HPDE6-E6E7 (cell line): Measurements from ENCODE around the gene FRMD6.

Source experiments
- DNase-seq: peaks from one replicate; pipeline ENCODE4 v3.0.0; 2011; ENCODE audit warnings: missing footprints; ENCODE audit errors: extremely low spot score

FRMD6 gene

GRCh38 chr14:51651388-51652167 is at the start of gene FRMD6:
FRMD6 (plus strand) TSS chr14:51651910; CDS start chr14:51689837, 37,927 bp downstream.
- DNase-seq = peak; percentile 78

DNA sequence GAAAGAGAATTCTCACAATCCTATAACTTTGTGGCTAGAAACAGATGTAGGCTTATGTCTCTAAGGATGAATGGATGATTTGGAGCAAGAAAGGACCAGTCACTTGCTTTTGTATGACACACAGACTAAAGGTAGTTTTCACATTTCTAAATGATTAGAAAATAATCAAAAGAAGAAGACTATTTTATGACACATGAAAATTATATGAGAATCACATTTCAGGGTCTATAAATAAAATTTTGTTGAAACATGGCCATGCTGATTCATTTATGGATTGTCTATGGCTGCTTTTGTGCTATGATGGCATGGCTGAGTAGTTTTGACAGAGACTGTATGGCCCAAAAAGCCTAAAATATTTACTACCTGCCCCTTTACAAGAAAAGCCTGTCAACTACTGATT is 49.4 kb upstream of the FRMD6 start:
- no peak for DNase-seq

- no peak for DNase-seq
Observed at GRCh38 chr14:51603495-51603894, 48.2 kb upstream of the FRMD6 start.

DNA sequence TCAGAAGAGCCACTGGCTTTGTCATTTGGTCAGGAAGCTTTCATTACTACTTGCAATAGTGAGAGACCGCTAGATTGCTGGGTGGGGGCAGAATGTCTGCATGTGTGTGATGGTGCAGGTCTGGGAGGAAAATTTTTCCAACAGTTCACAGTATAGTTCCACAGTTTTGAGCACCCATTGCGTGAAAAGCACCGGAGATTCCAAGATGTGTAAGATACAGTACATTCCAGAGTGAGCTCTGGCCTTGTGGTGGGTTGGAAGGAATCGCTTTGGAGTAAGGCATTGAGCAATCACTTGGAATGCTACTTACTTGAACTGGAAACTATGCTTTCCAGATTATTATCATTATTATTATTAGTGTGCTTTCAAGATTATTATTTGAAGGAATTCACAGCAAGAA is 47.6 kb upstream of the FRMD6 start:
- no peak for DNase-seq

GRCh38 chr14:51605575-51605974 is 46.1 kb upstream of the FRMD6 start:
- DNase-seq = no peak

DNA sequence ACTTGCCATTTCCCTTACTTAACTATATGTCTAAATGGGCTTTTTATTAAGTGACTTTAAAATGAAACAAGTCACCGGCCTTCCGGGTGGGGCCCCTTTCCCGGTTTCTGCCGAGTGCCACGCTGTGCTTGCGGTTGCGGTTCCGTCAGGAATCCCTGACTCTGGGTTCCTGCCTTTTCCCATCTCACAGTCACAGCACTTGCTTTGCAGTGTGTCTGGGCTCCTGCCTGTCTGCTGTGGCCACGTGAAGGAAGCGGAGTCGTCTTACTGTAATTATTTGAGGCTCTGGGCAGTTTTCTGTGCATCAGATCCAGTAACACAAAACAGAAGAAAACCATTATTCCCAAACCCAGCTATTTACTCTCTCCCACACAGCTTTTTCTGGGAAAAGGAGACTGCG is 44.0 kb upstream of the FRMD6 start:
- DNase-seq = no peak

GRCh38 chr14:51609251-51609954 is 42.3 kb upstream of the FRMD6 start:
- no peak for DNase-seq

- DNase-seq = no peak
Observed at GRCh38 chr14:51609955-51610283, 41.8 kb upstream of the FRMD6 start.

- no peak for DNase-seq
Observed at GRCh38 chr14:51610771-51611170, 40.9 kb upstream of the FRMD6 start.

- no peak for DNase-seq
Observed at GRCh38 chr14:51612449-51612848, 39.3 kb upstream of the FRMD6 start.

DNA sequence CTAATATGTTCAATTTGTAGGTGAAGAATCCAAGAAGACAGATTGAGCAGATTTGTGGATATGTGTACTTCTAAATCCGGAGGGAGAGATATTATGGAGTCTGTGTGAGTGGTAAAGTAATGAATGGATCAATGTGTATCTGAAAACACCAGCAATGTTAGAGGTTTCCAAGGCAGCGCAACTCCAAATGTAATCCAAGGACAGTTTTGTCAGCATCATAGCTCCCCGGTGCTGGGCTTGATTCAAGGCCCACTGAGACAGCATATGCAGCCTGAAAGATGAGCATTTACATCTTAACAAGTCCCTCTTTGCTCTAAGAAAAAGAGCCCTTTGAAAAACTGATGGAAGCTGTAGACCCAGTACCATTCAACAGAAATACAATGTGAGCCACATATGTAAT is 38.3 kb upstream of the FRMD6 start:
- no peak for DNase-seq

- DNase-seq = no peak
Observed at GRCh38 chr14:51614707-51615106, 37.0 kb upstream of the FRMD6 start.

- DNase-seq = no peak
Observed at GRCh38 chr14:51616256-51616655, 35.5 kb upstream of the FRMD6 start.

DNA sequence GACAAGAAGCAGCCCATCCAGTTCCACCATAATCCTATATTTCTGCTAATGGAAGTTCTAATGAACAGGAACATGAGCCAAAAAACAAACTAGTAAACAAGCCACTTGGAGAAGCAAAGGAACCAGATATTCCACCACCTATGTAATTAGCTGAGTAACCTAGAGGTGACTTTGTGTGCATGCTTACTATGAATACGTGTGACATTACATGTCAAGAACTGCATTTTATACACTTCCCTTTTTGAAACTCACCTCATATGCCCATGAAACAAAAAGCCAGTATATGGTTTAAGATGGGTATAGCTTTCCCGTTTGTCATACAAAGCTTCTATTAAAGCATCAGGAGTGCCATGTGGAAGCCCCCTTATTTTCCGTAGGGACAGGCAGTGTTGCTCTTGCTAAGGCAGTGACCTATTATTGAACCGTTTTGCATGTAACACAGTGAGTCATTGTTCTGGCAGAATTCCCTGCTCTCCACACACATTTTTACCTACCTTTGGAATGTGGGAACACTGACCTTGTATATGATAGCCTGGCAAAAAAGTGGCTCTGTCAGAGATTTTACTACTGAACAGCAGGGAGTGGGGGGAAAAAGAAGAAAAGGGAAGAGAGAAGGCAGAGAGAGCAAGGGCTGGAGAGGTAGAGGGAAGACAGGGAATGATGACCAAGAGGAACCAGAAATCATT is 34.8 kb upstream of the FRMD6 start:
- peak; percentile 39 for DNase-seq

DNA sequence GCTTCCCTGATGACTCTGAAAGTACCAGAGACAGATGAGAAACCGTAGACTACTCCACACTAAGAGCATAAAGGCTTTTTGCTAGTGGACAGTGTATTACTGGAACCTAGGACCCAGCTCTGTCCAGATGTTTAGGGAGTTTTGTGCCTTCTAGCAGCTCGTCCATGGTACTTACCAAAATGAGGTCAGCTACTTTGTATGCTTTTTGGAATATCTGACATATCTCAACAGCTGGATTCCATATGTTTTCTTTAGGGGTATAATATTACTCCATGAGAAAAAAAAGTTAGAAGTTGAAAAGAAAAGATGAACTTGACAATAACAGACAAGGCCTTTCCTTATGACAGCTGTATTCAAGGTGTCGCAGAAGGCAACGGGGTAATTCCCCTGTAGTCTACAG is 32.1 kb upstream of the FRMD6 start:
- DNase-seq = no peak

DNA sequence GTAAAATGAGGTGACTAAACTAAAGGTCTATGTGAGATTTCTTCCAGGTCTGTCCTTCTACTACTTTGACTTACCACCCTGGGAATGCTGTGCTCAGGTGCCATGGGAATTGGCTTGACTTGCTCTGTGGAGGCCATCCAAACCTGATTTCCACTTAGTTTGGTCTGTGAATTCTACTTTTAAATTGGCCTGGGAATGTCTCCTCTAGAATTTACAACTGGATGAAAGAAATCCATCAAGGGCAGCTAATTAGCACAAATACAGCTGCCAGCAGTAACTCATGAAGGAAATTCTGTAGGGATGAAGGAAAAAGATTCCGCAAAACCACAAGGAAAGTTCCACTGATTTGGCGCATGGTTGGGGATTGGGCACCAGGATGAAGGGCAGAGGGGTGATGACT is 31.7 kb upstream of the FRMD6 start:
- DNase-seq = no peak

DNA sequence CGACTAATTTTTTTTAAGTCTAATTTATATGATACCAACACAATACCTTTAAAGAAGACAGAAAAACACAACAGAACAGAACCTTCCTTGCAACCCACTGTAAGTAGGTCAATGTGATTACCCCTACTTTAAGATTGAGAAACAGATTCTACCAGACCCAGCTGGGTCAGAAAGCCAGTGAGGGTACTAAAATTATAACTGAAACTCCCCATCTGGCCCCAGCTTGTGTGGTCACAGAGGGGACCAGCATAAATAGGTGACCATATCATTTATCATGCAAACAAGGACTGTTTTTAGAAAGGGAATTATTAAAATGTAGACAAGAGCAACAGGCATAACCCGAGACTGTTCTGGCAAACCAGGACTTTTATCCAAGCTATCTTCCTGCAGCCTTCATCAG is 30.1 kb upstream of the FRMD6 start:
- no peak for DNase-seq

GRCh38 chr14:51622376-51622775 is 29.3 kb upstream of the FRMD6 start:
- no peak for DNase-seq

DNA sequence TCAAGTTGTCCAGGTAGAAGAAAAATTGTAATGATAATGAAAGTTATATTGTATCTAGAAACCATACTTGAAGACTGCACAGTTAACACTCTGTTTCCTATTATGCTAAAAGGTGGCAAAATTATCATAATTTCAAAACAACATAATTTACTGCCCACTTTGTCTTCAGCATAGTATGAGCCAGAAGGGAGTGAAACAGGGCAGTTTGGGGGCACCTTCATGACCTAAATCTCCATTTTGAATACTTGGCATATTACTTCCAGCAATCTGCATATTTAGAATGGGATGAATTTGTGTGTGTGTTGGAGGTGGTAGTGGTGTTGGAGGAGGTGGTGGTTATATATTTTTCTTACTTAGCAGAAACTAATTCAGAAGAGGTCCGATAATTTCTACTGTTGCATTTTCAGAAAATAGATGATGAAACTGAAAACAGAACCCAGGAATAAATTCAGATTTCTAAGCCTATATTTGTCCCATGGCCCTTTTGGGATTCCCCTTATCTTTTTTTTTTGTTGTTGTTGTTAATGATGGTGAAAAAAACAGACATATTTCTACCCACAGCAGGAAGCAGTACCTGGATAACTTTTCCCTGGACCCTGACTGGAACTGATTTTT is 26.6 kb upstream of the FRMD6 start:
- DNase-seq = no peak

DNA sequence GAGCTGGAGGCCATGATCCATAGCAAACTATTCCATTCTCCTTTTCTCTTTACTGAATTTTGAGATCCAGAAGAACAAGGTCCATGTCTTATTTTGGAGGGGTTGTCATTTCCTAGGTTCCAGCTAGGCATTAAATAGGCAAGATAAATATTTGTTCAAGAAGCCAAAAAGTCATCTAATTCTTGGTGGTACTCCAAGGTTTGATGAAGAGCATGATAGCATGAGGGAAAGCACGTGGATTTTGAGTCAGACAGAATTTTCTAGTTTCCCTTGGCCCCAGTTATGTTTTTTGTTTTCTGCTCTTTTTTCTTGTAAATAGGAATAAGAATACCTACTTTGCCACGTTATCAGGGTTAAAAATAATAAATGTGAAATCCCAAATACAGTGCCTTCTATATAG is 25.5 kb upstream of the FRMD6 start:
- DNase-seq = no peak

- DNase-seq = no peak
Observed at GRCh38 chr14:51626788-51627187, 24.9 kb upstream of the FRMD6 start.

GRCh38 chr14:51627313-51627712 is 24.4 kb upstream of the FRMD6 start:
- DNase-seq = no peak

DNA sequence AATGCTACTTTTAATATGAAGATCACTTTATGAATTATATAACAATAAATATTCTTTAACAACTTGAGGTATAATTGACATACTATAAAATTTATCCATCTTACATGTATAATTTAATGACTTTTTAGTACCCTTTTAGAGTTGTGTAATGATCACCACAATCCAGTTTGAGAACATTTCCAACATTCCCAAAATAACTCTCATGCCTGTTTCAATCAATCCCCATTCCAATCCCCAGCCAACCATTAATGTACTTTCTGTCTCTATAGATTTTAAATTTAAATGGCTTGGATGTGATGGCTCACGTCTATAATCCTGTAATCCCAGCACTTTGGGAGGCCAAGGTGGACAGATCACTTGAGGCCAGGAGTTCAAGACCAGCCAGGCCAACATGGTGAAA is 23.5 kb upstream of the FRMD6 start:
- no peak for DNase-seq
